HG03432 (cell line): ENCODE data around the gene CD6.

Source experiments
- ATAC-seq: cut with Tn5 transposase; IDR thresholded peaks from one replicate; pipeline ENCODE4 v1.9.1; 2021; ENCODE audit warnings: mild to moderate bottlenecking, moderate library complexity; ENCODE audit not compliant: unreplicated experiment

The CD6 gene

DNA sequence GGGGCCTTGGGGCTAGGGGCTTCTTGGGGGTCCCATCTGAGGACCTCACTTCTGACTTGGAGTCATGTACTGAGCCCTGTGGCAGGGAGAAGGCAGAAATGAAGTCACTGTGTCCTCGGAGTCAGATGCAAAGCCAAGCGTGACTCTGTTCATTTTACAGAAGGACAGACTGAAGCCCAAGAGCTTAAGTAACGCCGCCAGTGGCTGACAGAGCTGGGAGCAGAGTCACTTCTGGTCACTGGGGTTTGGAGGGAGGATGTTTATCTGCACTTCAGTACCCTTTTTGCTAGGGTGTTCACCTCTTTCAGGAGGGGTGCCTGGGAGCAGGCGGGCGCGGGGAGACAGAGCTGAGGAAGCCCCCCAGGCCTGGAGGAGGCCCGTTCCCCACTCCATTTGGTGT lies 10.7 kb downstream of the CD6 start:
- no peak for ATAC-seq

DNA sequence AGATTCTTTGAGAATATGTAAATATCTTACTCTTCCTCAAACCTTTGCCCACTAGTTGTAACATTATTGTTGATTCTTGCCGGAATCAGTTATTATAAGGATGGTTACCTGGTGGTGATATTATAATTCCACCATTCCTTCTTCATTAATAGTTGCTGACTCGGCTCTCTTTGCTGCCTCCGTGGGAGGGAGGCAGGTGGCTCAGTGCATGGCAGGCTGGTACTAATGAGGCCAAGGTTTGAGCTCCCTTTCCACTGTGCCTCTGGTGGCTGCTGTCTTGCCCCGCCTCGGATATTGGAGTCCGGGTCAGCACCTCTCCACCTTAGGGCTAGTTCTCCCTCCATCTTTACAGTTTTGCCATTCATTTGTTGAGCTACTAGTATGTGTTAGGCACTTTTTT lies 12.7 kb downstream of the CD6 start:
- no peak for ATAC-seq

GRCh38 chr11:60984636-60985035 lies 13.2 kb downstream of the CD6 start:
- ATAC-seq: no peak

- no peak for ATAC-seq
These were observed 14.0 kb downstream of the CD6 start for GRCh38 chr11:60985501-60985900.

DNA sequence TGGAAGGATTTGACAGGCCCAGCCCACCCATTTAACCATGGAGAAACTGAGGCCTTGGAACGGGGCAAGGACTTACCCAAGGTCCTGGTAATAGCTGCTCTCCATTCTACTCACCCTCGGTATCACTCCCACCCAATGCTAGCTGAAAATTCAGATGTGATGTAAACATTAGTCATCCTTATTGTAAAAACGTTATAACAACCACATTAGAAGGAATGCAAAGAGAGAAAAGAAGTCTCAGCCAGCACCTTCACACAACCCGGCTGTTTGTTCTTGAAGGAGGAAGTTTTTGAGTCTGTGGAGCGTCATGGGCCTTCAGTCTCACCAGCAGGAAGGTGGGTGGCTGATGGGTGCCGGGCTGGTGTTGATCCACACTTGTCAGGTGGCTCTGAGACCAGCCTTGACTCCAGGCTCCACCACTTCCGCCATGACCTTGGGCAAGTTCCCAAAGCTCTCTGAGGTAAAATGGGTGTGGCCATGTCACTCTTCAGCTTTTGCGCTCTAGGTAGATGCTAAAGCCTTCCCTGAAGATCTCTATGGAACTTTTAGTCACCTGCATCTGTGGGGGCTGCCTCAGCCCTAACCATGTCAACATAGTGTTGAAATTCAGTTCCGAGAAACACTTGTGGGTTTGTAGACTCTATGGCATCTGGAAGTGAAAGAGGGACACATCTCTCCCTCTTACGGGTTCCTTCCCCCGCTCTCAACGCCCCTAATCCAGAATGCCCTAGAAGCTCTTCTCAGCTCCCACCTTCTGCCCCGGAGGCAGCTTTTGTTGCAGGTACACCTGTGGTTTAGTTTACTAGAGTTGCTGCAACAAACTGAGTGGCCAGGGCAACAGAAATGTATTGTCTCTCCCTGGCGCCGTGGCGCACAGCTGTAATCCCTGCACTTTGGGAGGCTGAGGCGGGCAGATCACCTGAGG lies 14.8 kb downstream of the CD6 start:
- ATAC-seq: no peak

GRCh38 chr11:60987577-60988277 lies 16.2 kb downstream of the CD6 start:
- no peak for ATAC-seq

DNA sequence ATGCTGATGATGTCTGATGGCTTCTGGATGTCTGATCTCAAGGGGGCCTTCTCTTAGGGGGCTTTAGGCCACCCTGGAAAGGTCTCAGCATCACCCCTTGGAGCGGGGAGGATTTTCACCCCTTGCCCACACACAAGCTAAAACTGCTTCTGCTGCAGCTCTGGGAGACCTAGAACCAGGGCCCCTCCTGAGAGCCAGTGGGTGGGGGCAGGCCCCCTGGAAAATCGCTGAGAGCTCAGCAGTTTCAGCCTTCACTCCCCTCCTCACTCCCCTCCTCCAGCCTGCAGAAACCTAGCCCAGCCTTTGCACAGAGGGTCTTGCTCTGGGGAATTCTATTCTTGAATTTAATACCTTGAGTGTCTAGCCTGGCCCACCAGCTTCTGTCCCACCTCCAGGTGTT lies 17.2 kb downstream of the CD6 start:
- ATAC-seq: no peak

DNA sequence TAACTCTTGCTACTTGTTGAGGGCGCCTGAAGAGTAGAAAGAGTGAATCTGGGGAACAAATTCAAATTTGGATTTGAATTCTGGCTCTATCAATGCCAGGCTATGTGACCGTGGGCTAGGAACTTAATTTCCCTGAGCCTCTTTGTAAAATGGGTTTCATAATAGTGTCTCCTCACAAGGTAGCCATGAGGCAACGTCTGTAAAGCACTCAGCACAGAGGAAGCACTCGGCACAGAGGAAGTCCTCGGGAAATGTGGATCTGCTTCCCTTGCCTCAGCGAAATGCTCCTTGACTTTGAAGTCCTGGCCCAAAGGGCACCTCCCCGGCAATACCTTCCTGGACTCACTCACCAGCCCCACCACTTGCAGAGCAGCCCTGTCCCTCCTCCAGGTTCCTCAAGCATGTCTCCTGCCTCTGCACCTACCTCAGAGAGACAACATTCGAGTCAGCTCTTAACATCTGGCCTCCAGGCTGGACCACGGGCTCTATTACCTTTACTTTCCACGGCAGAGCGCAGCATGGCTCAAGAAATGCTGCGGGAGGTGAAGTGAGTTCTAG lies 17.7 kb downstream of the CD6 start:
- ATAC-seq: peak; percentile 54

DNA sequence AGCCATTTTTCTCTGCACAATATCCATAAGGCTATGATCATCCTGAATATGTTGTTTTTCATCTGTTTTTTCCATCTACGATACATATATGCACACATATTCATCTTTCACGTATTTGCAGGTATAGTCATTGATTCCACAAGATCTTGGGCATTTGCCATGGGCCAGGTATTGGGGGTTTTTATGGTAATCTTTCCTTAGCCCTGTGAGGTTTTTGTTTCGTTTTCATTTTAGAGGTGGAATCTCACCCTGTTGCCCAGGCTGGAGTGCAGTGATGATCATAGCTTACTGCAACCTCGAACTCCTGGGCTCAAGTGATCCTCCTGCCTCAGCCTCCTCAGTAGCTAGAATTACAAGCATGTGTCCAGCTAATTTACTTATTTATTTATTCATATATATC lies 20.0 kb downstream of the CD6 start:
- no peak for ATAC-seq

DNA sequence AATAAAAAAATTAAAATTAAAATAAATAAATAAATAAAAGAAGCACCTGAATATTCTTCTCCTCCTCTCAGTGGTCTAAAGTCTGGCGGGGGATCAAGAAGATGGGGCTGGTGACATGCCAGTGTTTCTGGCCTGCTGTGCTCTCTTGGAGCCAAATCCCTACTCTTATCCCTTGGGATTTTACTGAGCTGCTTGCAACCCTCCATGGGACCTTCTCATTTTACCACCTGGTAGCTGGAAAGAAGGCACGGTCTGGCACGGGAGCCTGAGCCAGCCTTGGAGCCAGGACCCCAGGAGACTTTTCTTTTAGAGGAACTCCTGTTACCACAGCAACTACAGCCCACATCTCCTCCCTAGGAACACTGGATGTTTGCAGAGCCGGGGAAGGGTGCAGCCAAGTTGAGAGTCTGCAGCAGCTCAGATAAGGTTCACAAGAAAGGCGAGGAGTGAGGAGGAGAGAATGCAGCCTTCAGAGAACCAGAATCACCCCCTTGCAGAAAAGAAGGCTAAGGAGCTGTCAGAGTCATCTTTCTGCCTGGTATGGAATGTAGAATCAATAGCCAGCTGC lies 21.4 kb downstream of the CD6 start:
- ATAC-seq: no peak

DNA sequence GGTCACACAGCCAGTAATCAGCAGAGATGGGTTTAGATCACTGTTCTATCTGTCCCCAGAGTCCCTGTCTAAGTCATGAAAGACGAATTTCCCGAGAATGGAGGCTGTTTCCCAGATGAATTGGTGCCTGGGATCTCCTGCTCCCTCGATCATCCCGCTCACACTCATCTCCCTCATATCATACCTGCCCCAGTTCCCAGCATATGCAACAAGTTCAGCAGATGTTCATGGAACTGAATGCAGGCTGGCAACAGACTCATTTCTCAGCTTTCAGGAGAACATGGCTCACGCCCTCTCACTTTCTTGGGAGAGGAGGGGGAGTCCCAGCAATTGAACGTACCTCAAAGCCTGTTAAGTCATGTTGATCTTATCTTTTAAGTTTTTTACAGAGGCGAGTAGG lies 22.1 kb downstream of the CD6 start:
- no peak for ATAC-seq

DNA sequence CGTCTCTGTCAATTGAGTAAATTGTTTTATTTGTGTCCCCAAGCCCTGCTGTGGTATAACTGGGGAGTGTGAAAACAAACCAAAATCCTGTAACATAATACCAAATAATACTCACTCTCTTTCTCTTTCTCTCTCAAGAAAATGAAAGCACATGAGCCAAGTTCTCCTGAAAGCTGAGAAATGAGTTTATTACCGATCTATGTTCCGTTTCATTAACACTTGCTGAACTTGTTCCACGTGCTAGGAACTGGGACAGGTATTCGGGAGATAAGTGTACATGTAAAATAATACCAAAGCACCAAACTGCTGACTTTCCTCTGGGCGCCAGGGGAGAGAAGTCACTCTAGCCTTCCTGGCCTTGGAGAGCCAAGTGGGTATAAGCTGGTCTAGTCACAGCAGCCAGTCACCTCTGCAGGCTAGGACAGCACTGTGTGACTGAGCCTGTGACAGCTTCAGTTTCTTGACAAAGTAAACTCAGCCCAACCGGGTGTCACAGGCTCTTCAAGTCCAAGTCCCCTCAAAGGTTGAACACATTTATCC lies 23.1 kb downstream of the CD6 start:
- no peak for ATAC-seq

- ATAC-seq: no peak
These were observed 24.3 kb downstream of the CD6 start for GRCh38 chr11:60995798-60996197.

DNA sequence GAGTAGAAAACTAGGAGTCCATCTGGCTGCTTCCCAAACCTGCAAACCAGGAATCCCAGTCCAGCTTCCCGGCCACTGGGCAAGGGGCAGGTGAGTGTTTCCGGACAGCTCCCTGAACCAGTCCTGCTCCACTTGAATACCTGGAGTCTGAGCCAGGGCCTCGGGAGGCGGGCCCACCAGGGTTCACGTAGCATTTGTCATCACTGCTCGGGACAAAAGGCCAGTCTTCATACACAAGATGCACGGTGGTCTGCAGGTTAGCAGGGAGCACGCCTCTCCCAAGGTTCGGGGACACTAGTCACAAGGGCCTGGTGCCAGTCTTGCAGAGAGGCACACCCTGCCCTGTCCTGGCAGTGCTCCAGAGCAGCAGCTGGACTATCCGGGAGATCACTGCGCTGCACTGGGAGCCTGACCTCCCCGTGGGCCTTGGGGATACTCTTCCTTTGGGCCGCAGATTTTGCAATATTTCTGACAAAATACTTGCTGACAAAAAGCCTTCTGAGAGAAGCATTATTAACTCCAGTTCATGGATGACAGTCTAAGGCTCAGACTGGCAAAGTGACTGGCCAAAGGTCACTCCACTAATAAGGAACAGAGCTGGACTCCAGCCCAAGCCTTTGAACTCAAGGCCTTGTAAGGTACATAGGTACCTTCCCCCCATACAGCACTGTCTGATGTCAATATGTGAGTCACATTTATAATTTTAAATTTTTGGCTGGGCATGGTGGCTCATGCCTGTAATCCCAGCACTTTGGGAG lies 25.1 kb downstream of the CD6 start:
- ATAC-seq: no peak

- ATAC-seq: no peak
These were observed 28.9 kb downstream of the CD6 start for GRCh38 chr11:61000426-61000825.

DNA sequence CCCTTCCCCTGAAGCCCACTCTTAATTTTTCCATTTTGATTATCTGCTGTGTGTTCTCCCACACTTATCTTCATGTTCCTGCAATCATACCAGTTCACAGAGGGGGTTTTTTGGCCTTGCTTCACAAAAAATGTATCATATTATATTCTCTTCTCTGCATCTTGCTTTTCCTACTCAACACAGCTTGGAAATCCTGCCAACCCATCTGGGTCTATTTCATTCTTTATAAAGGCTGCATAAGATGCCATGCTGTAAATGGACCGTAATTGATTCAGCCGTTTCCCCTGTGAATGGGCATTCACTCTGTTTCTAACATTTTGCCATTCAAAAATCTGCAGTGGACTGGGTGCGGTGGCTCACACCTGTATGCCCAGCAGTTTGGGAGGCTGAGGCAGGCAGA lies 30.5 kb downstream of the CD6 start:
- ATAC-seq: no peak

GRCh38 chr11:61002598-61002997 lies 31.1 kb downstream of the CD6 start:
- no peak for ATAC-seq

DNA sequence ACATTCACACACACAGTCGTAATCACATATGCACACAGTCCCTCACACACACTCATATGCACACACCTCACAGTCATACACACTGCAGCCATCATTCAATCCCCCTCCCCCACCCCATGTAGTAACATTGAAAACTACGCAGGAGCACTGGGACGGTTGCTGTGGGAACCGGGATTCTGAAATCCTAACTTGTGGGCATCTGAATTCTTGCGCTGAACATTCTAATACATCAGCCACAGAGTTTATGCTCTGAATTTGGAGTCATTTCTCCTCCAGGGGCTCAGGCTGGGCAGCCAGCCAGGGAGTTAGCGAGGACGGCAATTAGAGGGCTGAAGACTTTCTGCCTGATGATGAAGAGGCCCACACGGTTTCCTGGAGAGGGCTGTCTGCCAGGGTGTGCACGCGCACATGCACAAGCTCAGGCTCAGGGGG lies 32.7 kb downstream of the CD6 start:
- ATAC-seq: no peak

GRCh38 chr11:61004761-61005181 lies 33.3 kb downstream of the CD6 start:
- no peak for ATAC-seq

DNA sequence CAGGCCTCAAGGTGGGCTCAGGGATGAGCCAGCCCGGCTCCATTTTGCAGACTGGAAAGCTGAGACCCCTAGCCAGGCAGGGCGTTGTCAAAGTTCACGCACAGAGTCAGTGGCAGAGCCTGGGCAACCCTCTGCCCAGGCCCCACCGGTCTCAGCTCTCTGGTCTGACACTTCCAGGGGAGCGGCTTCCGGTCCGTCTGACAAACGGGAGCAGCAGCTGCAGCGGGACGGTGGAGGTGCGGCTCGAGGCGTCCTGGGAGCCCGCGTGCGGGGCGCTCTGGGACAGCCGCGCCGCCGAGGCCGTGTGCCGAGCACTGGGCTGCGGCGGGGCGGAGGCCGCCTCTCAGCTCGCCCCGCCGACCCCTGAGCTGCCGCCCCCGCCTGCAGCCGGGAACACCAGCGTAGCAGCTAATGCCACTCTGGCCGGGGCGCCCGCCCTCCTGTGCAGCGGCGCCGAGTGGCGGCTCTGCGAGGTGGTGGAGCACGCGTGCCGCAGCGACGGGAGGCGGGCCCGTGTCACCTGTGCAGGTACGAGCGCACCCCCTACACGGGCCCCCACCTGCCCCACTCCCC lies 36.0 kb downstream of the CD6 start:
- no peak for ATAC-seq
